ENCODE results near the gene REXO1.

GRCh38 chr19:1828279-1829238, 19.7 kb downstream of the REXO1 start:
- TF ChIP-seq RCOR1 (IDR thresholded peaks at IDR 0.05; ENCODE audit: low read depth, low read length), result no peak
- TF ChIP-seq USF2 (IDR thresholded peaks at IDR 0.05), result no peak

Measured in A549 (cell line).